SK-N-MC (cell line): Measurements from ENCODE around the gene PSMD5.
"Not testable (repeated sequence)": the region's sequence is repeated elsewhere in the genome, so short reads cannot be mapped to it uniquely, and the experiment has no call there.

Experiments
- EZH2 ChIP-seq: fragments of 200-600 bp; sonication (generic); IDR thresholded peaks from one replicate; pipeline ENCODE4 v1.6.1; 2017; ENCODE audit warnings: antibody characterized with exemption
- FOXP2 ChIP-seq: optimal IDR thresholded peaks from 2 replicates; pipeline ENCODE3; 2011; ENCODE audit warnings: mild to moderate bottlenecking, moderate library complexity; ENCODE audit not compliant: insufficient read depth; ENCODE audit errors: extremely low read length, control extremely low read depth
- POLR2AphosphoS5 ChIP-seq: IDR thresholded peaks from 2 replicates; pipeline ENCODE4 v1.6.1; 2012; ENCODE audit warnings: mild to moderate bottlenecking, low read depth, low read length, borderline replicate concordance

- TF ChIP-seq EZH2, POLR2AphosphoS5, FOXP2: not testable (repeated sequence)
Observed at GRCh38 chr9:120804784-120805363, 37.8 kb downstream of the PSMD5 start.
